GM12801 (cell line): ENCODE data around the gene SEMA7A.

Experiments used
- CTCF ChIP-seq: IDR thresholded peaks from one replicate; pipeline ENCODE4 v1.5.1; 2011; ENCODE audit warnings: control low read depth; ENCODE audit not compliant: insufficient read length; ENCODE audit errors: extremely low read depth

The SEMA7A gene

GRCh38 chr15:74438206-74438605, 4.4 kb upstream of the SEMA7A start:
- TF ChIP-seq CTCF, result no peak

GRCh38 chr15:74434263-74435136, 742 bp upstream of the SEMA7A start:
- no peak for TF ChIP-seq CTCF

GRCh38 chr15:74432968-74433591, 678 bp downstream of the SEMA7A start:
- TF ChIP-seq CTCF, result no peak

- TF ChIP-seq CTCF, result no peak
These were observed 1.3 kb downstream of the SEMA7A start for GRCh38 chr15:74432271-74432967.

- TF ChIP-seq CTCF, result no peak
These were observed 2.1 kb downstream of the SEMA7A start for GRCh38 chr15:74431645-74432044.

- no peak for TF ChIP-seq CTCF
These were observed 2.6 kb downstream of the SEMA7A start for GRCh38 chr15:74431116-74431515.

- no peak for TF ChIP-seq CTCF
These were observed 3.2 kb downstream of the SEMA7A start for GRCh38 chr15:74430510-74430951.
